Activated CD4-positive, alpha-beta memory T cell treated with anti-CD3 and anti-CD28 coated beads for 36 hours (primary cell): ENCODE results near the gene ZNF407. TPM values are rescaled to one million over a fixed set of nuclear protein-coding genes. Genes with fewer than 3 reads are reported as not detected.

ENCODE experiments used
- CTCF ChIA-PET: fragments of 350-600 bp; sonication (Branson Sonifier 250); formaldehyde crosslinking; loops from one replicate; lab custom pipeline; 2021; ENCODE audit warnings: antibody characterized with exemption, inconsistent platforms; lab: Charles Lee
- POLR2A ChIA-PET: fragments of 350-600 bp; sonication (Branson Sonifier 250); formaldehyde crosslinking; loops from one replicate; lab custom pipeline; 2021; ENCODE audit warnings: antibody characterized with exemption; lab: Charles Lee
- DNase-seq: peaks from one replicate; pipeline ENCODE4 v3.0.0-alpha.2; 2020
- H3K27ac Mint-ChIP-seq: one replicate; pipeline ENCODE4 v1.8.0; 2021; ENCODE audit warnings: mixed read lengths
- H3K27me3 Mint-ChIP-seq: one replicate; pipeline ENCODE4 v1.8.0; 2021; ENCODE audit warnings: mixed read lengths
- H3K36me3 Mint-ChIP-seq: one replicate; pipeline ENCODE4 v1.8.0; 2021; ENCODE audit warnings: mixed read lengths
- H3K4me1 Mint-ChIP-seq: one replicate; pipeline ENCODE4 v1.8.0; 2021; ENCODE audit warnings: low read depth, mixed read lengths
- H3K4me3 Mint-ChIP-seq: one replicate; pipeline ENCODE4 v1.8.0; 2021; ENCODE audit warnings: mild to moderate bottlenecking, mixed read lengths
- H3K9me3 Mint-ChIP-seq: one replicate; pipeline ENCODE4 v1.8.0; 2021; ENCODE audit warnings: mixed read lengths
- intact Hi-C: fragments of 100-400 bp; cut with micrococcal nuclease; formaldehyde crosslinking; loops from one replicate; pipeline ENCODE4 v1.15.1; 2023
- total RNA-seq, 2 experiments: library from RNA; stranded (reverse); gene quantifications; one replicate each; pipeline ENCODE4 v1.2.3, GENCODE V29; 2021

The ZNF407 gene
- total RNA-seq, 2 experiments from 2014 or later: 10.0 to 10.5 TPM

DNA sequence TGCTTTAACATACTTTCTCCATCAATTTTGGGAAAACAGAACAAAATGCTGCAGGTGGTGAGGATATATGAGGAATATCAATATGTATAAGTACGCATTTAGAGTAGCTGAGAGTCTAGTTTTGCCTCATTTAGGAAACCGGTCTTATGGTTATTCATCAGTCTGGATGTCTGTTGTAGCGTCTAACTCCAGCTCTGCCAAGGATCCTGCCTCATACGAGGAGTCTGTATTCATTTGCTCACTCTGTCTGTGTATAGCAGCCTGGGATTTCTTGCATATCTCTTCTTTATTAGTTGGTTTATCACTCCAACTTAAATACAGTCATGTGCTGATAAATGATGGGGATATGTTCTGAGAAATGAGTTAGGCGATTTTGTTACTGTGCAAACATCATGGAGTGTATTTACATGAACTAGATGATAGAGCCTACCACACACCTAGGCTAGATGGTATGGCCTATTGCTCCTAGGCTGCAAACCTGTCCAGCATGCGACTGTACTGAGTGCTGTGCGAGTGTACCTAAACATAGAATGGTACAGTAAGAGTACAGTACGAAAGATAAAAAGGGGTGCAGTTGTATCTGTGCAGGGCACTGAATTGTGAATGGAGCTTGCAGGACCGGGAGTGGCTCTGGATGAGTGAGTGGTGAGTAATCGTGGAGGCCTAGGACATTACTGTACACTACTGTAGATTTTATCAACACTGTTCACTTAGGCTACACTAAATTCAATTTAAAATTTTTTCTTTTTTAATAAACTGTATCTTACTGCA is 148.1 kb downstream of the ZNF407 start:
- no peak overlapping the region for H3K4me3 Mint-ChIP-seq
- no peaks in the 10 kb centered on the region for H3K4me1 Mint-ChIP-seq
- POLR2A ChIA-PET: no interaction called here
- peaks cover 2% of the 10 kb centered on the region for H3K36me3 Mint-ChIP-seq
- no peak for DNase-seq
- no peak overlapping the region for H3K27ac Mint-ChIP-seq
- intact Hi-C loops: no loop called here
- H3K27me3 Mint-ChIP-seq: no peaks in the 10 kb centered on the region
- CTCF ChIA-PET: interaction anchor here (0.6 kb wide), 1 partner anchor 155 kb away, joined by 3 read pairs; no protein-coding TSS in a partner anchor
- peaks cover 3% of the 10 kb centered on the region for H3K9me3 Mint-ChIP-seq

DNA sequence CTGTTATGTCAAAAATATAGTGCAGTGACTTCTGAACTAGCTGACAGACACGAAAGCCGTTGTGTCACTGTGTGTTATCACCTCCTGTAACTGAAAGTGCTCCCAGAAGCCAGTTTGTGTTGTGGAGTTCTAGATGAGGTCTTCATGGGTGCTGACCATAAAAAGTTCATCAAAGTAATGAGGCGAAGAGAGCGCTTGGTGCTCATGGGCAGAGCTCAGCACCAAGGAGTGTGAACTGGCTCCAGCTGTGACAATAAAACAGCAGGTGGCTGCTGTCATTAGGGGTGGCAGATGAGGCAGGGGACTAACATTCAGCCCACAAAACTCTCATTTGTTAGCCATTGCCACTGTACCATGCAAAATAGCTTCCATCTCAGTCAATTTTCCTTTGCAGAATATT is 151.1 kb downstream of the ZNF407 start:
- DNase-seq: no peak
- peaks cover 10% of the 10 kb centered on the region for H3K9me3 Mint-ChIP-seq
- no peaks in the 10 kb centered on the region for H3K27me3 Mint-ChIP-seq
- CTCF ChIA-PET: interaction anchor here (0.6 kb wide), 1 partner anchor 27 kb away, joined by 3 read pairs; no protein-coding TSS in a partner anchor
- no peaks in the 10 kb centered on the region for H3K4me1 Mint-ChIP-seq
- H3K36me3 Mint-ChIP-seq: peaks cover 14% of the 10 kb centered on the region
- POLR2A ChIA-PET: no interaction called here
- intact Hi-C loops: no loop called here
- no peak overlapping the region for H3K27ac Mint-ChIP-seq
- H3K4me3 Mint-ChIP-seq: no peak overlapping the region

DNA sequence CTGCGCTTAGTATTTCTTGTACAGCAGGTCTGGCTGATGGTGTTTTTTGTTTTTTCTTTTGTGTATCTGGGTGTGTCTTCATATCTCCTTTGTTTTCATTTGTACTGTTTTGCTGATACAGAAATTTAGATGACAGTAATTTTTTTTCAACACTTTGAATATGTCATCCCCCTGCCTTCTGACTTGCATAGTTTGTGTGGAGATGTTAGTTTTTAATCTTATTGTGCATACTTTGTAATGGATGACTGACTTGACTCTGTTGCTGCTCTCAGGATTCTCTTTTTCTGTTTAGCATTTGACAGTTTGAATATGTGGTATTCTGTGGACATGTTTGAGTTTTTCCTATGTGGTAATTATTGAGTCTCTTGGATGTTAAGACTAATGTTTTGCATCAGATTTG is 161.3 kb downstream of the ZNF407 start:
- Mint-ChIP-seq H3K27me3 (no peaks in the 10 kb centered on the region), H3K27ac (no peak overlapping the region), H3K9me3 (peaks cover 22% of the 10 kb centered on the region), H3K4me1 (no peaks in the 10 kb centered on the region), H3K36me3 (peaks cover 22% of the 10 kb centered on the region), H3K4me3 (no peak overlapping the region)
- intact Hi-C loops: no loop called here
- POLR2A ChIA-PET: no interaction called here
- CTCF ChIA-PET: no interaction called here
- DNase-seq: no peak

DNA sequence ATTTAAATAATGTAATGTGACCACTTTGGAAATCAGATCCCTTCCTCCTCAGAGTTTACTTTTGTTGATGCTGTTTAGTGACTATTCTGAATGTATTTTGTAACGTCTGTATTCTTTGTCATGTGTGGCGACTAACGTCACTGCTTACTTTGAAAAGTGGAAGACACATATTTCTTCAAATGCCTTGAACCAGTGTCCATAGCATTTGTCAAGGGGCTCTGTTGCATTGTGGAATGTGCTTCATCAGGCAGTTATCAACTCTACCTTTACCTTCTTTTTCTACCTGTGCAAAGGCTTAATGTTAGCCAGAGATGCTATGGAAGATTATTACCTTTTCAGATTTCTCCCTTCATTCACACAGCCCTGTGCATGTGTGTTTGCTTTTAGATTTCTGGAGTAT is 162.4 kb downstream of the ZNF407 start:
- no peaks in the 10 kb centered on the region for H3K27me3 Mint-ChIP-seq
- CTCF ChIA-PET: no interaction called here
- peaks cover 23% of the 10 kb centered on the region for H3K9me3 Mint-ChIP-seq
- peaks cover 24% of the 10 kb centered on the region for H3K36me3 Mint-ChIP-seq
- DNase-seq: no peak
- H3K4me3 Mint-ChIP-seq: no peak overlapping the region
- H3K4me1 Mint-ChIP-seq: no peaks in the 10 kb centered on the region
- POLR2A ChIA-PET: no interaction called here
- H3K27ac Mint-ChIP-seq: no peak overlapping the region
- intact Hi-C loops: no loop called here

DNA sequence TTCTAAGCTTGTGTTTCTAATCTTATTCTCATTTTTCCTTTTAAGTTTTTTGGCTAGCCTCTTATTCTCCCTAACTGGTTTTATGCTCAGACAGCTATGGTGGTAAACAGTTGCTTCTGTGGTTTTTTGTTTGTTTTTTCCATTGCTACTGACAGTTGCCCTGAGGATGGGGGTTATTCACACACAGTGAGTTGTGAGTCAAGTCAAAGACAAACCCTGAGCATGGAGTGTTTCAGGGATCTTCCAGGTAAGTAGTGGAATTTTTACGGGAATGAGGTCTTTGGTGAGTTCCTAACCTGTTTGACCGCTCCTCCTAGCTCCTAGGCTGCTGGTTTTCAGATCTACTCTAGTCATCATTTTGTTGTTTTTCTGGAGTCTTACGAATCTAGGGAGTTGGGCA is 162.8 kb downstream of the ZNF407 start:
- ChIA-PET CTCF (no interaction called here), POLR2A (no interaction called here)
- peaks cover 21% of the 10 kb centered on the region for H3K9me3 Mint-ChIP-seq
- H3K27ac Mint-ChIP-seq: no peak overlapping the region
- H3K4me3 Mint-ChIP-seq: no peak overlapping the region
- H3K36me3 Mint-ChIP-seq: peaks cover 24% of the 10 kb centered on the region
- no peak for DNase-seq
- H3K4me1 Mint-ChIP-seq: no peaks in the 10 kb centered on the region
- intact Hi-C loops: no loop called here
- no peaks in the 10 kb centered on the region for H3K27me3 Mint-ChIP-seq

DNA sequence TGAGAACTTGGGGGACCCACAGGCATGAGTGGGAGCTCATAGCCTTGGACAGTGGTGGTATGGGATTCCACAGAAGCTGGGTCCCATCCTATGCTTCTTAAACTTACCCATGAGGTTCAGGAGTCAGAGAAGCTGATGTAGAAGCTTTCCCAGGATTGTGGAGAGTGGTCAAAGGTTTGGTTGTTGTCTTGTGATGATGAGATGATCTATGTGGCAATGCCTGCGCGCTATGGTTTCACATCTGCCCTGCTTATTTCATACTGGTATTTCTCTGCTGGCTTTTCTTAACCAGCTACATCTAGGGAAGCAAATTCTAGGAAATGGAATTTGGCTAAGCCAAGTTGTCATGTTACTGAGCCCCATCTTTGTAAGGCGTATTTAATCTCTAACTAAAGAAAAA is 168.6 kb downstream of the ZNF407 start:
- intact Hi-C loops: no loop called here
- H3K9me3 Mint-ChIP-seq: peaks cover 3% of the 10 kb centered on the region
- ChIA-PET CTCF (no interaction called here), POLR2A (no interaction called here)
- H3K4me3 Mint-ChIP-seq: no peak overlapping the region
- no peak for DNase-seq
- H3K4me1 Mint-ChIP-seq: no peaks in the 10 kb centered on the region
- peaks cover 12% of the 10 kb centered on the region for H3K36me3 Mint-ChIP-seq
- H3K27ac Mint-ChIP-seq: no peak overlapping the region
- no peaks in the 10 kb centered on the region for H3K27me3 Mint-ChIP-seq

DNA sequence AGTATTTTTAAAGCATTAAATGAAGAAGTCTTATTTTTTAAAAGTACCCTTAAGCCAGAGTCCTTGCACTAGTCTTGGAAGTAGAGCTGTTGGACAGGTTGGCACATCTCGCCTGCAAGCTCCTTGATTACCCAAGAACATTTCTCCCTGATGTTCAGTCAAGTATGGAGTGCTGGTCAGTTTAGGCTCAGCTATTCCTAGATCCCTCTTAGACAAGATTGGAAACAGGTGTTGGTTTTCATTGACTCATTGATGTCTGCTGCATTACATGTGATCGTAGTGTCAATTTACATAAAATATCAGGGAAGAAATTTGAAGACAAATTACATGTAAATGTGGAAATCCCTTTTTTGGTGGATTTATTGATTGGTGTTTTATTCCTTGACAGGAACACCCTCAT is 170.4 kb downstream of the ZNF407 start:
- POLR2A ChIA-PET: interaction anchor here (0.8 kb wide), 1 partner anchor 1502 kb away, joined by 3 read pairs; no protein-coding TSS in a partner anchor
- Mint-ChIP-seq H3K27me3 (no peaks in the 10 kb centered on the region), H3K36me3 (peaks cover 9% of the 10 kb centered on the region), H3K4me3 (no peak overlapping the region), H3K9me3 (peaks cover 3% of the 10 kb centered on the region), H3K27ac (no peak overlapping the region), H3K4me1 (no peaks in the 10 kb centered on the region)
- DNase-seq: no peak
- CTCF ChIA-PET: interaction anchor here (0.6 kb wide), 1 partner anchor 27 kb away, joined by 3 read pairs; no protein-coding TSS in a partner anchor
- intact Hi-C loops: no loop called here

DNA sequence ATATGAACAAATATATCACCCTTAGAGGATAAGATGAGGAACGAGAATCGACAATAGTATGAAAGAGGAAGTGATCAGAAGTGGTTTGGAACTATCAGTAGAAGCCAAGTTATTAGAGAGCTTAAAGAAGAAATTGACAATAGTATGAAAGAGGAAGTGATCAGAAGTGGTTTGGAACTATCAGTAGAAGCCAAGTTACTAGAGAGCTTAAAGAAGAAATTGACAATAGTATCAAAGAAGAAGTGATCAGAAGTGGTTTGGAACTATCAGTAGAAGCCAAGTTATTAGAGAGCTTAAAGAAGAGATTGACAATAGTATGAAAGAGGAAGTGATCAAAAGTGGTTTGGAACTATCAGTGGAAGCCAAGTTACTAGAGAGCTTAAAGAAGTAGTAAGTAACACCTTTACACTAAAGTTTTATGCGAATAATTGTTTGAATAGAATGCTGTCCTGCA is 175.5 kb downstream of the ZNF407 start:
- POLR2A ChIA-PET: no interaction called here
- H3K4me1 Mint-ChIP-seq: no peaks in the 10 kb centered on the region
- peaks cover 6% of the 10 kb centered on the region for H3K36me3 Mint-ChIP-seq
- CTCF ChIA-PET: no interaction called here
- DNase-seq: no peak
- intact Hi-C loops: no loop called here
- H3K9me3 Mint-ChIP-seq: no peaks in the 10 kb centered on the region
- H3K27ac Mint-ChIP-seq: no peak overlapping the region
- no peak overlapping the region for H3K4me3 Mint-ChIP-seq
- no peaks in the 10 kb centered on the region for H3K27me3 Mint-ChIP-seq

DNA sequence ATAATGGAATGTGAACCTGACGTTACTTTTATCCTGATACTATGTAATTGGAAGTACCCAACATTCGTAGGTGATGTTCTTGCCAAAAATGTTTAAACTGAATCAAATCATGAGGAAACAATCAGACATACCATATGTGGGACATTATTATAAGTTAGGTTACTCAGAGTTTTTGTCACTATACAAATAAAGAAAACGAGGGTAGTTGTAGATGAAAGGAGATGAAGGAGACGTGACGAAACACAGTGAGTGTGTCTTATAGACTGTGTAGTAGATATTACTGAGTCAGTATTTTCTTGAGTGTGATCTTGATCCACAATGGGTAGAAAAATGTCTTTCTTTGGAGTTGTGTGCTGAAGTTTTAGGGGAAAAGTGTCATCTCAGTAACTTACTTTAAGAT is 176.8 kb downstream of the ZNF407 start:
- Mint-ChIP-seq H3K4me3 (no peak overlapping the region), H3K27ac (no peak overlapping the region), H3K4me1 (no peaks in the 10 kb centered on the region), H3K36me3 (peaks cover 4% of the 10 kb centered on the region), H3K9me3 (no peaks in the 10 kb centered on the region), H3K27me3 (no peaks in the 10 kb centered on the region)
- CTCF ChIA-PET: interaction anchor here (0.5 kb wide), 1 partner anchor 1474 kb away, joined by 4 read pairs; no protein-coding TSS in a partner anchor
- DNase-seq: no peak
- POLR2A ChIA-PET: interaction anchor here (0.6 kb wide), 1 partner anchor 18 kb away, joined by 3 read pairs; no protein-coding TSS in a partner anchor
- intact Hi-C loops: no loop called here

DNA sequence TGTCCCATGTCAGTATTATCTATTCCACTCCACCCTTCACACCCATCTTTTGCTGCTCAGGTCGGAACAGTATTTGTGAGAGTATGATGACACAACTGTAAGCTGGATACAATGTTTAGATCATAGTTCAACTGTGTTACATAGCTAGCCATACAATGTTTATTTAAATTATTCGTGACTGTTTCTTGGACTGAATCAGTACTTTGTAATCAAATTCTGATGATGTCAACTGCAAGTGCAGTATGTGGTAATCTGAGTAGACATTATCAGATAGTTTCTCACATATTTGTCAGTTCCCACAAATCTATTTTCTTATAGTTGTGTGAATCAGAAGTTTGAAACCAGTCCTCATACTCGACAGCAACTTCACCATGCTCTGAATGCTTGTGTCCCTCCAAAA is 177.6 kb downstream of the ZNF407 start:
- peaks cover 4% of the 10 kb centered on the region for H3K36me3 Mint-ChIP-seq
- no peak overlapping the region for H3K4me3 Mint-ChIP-seq
- ChIA-PET CTCF (interaction anchor here (0.5 kb wide), 1 partner anchor 1473 kb away, joined by 4 read pairs; no protein-coding TSS in a partner anchor), POLR2A (no interaction called here)
- H3K27ac Mint-ChIP-seq: no peak overlapping the region
- no peaks in the 10 kb centered on the region for H3K27me3 Mint-ChIP-seq
- intact Hi-C loops: no loop called here
- DNase-seq: no peak
- H3K9me3 Mint-ChIP-seq: no peaks in the 10 kb centered on the region
- H3K4me1 Mint-ChIP-seq: no peaks in the 10 kb centered on the region

DNA sequence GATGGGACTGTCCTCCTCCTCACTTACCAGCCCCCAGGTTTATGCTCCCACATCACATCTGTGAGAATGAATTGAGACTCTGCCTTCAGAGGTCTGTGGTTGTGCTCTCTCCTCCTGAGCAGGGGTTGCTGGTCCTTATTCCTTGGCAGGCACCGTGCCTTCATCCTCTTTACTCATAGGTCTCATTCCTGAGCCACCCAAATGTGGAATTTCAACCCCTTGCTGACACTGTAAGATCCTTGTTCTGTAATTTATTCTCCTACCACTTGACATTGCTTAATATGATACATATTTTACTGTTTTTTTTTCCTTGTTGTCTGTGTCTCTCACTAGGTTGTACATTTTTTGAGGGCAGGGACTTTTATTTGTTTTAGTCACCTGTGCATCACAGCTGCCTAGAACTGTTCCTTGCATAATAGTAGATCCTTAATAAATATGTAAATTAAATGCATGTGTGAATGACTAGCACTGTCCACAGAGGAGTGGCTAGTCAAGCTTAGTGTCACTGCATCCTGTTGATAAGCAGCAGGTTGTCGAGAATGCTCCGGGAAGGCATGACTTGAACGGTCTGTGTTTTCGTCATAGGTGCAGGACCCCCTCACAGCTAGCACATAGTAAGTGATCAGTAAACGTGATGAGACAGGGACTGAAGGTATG is 180.6 kb downstream of the ZNF407 start:
- intact Hi-C loops: no loop called here
- Mint-ChIP-seq H3K4me1 (no peaks in the 10 kb centered on the region), H3K36me3 (peaks cover 4% of the 10 kb centered on the region), H3K27ac (no peak overlapping the region), H3K4me3 (no peak overlapping the region), H3K27me3 (no peaks in the 10 kb centered on the region), H3K9me3 (no peaks in the 10 kb centered on the region)
- ChIA-PET POLR2A (no interaction called here), CTCF (interaction anchor here (0.6 to 1.3 kb wide), 2 partner anchors 17 to 700 kb away, joined by 3 to 4 read pairs; no protein-coding TSS in a partner anchor)
- no peak for DNase-seq

DNA sequence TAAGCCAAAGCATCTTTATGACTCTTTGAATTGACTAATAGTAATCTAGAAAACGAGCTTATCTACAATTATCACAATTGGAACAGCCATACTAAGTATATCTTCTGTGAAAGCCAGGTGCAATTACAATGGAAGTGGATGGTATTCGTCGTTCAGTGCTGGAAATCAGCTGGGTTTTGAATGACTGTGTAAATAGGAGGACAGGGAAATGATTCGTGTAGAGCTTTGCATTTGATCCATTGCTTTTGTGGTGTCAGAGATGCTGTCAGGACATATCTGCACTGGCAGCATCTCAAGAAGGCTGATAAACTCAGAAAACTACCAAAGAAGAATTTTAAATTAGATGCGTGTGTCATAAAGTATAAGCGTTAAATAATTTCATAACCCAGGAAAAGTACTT is 187.1 kb downstream of the ZNF407 start:
- H3K27ac Mint-ChIP-seq: no peak overlapping the region
- no peak overlapping the region for H3K4me3 Mint-ChIP-seq
- DNase-seq: no peak
- no peaks in the 10 kb centered on the region for H3K9me3 Mint-ChIP-seq
- POLR2A ChIA-PET: no interaction called here
- peaks cover 4% of the 10 kb centered on the region for H3K36me3 Mint-ChIP-seq
- H3K4me1 Mint-ChIP-seq: peaks cover 2% of the 10 kb centered on the region
- no peaks in the 10 kb centered on the region for H3K27me3 Mint-ChIP-seq
- CTCF ChIA-PET: no interaction called here
- intact Hi-C loops: no loop called here
